Caco-2 (cell line): Measurements from ENCODE around the gene OR6M1. TPM values are rescaled to one million over a fixed set of nuclear protein-coding genes. Genes with fewer than 3 reads are reported as not detected.

Experiments
- BruUV-seq: library from RNA; stranded (reverse); fragments of 400-500 nt; replicated peaks from 2 replicates; lab custom pipeline; 2021; lab: Mats Ljungman, UMichigan
- CTCF ChIA-PET: fragments of 300-600 bp; sonication (Branson Sonifier 250); formaldehyde crosslinking; loops from one replicate; lab custom pipeline; 2022; ENCODE audit warnings: antibody characterized with exemption; lab: Charles Lee
- POLR2A ChIA-PET: fragments of 300-600 bp; sonication (Branson Sonifier 250); formaldehyde crosslinking; loops from one replicate; lab custom pipeline; 2022; ENCODE audit warnings: antibody characterized with exemption; lab: Charles Lee
- DNase-seq, 2 experiments: peaks; one replicate each; pipeline versions ENCODE4 v3.0.0 to v3.0.0-alpha.2; 2020 to 2022
- H3K27me3 ChIP-seq: replicated peaks from 2 replicates; pipeline ENCODE4 v1.6.0; 2011; ENCODE audit warnings: low read length; ENCODE audit not compliant: control insufficient read depth, insufficient read depth
- H3K36me3 ChIP-seq: 2 replicates; pipeline ENCODE4 v1.5.1; 2011; ENCODE audit warnings: low read length; ENCODE audit not compliant: control insufficient read depth, insufficient read depth
- H3K4me1 ChIP-seq: fragments of 250-450 bp; sonication (Bioruptor Pico); 2 replicates; pipeline ENCODE4 v1.5.1; 2020; ENCODE audit warnings: mild to moderate bottlenecking
- H3K4me3 ChIP-seq: 2 replicates; pipeline ENCODE4 v1.5.1; 2011; ENCODE audit warnings: low read depth, mild to moderate bottlenecking, control low read depth, low read length
- H3K9me3 ChIP-seq: fragments of 250-450 bp; sonication (Bioruptor Pico); 2 replicates; pipeline ENCODE4 v1.5.1; 2020; ENCODE audit warnings: mild to moderate bottlenecking, moderate library complexity
- H3K27ac Mint-ChIP-seq: one replicate; pipeline ENCODE4 v1.8.0; 2022; ENCODE audit warnings: mixed read lengths; ENCODE audit not compliant: unreplicated experiment
- H3K27me3 Mint-ChIP-seq: one replicate; pipeline ENCODE4 v1.8.0; 2022; ENCODE audit warnings: mixed read lengths; ENCODE audit not compliant: insufficient read depth, unreplicated experiment
- H3K36me3 Mint-ChIP-seq: one replicate; pipeline ENCODE4 v1.8.0; 2022; ENCODE audit warnings: mild to moderate bottlenecking, mixed read lengths; ENCODE audit not compliant: insufficient read depth, unreplicated experiment
- H3K4me1 Mint-ChIP-seq: one replicate; pipeline ENCODE4 v1.8.0; 2022; ENCODE audit warnings: low read depth, mixed read lengths; ENCODE audit not compliant: unreplicated experiment
- H3K4me3 Mint-ChIP-seq: one replicate; pipeline ENCODE4 v1.8.0; 2022; ENCODE audit warnings: mild to moderate bottlenecking, moderate library complexity, mixed read lengths; ENCODE audit not compliant: unreplicated experiment
- H3K9me3 Mint-ChIP-seq: one replicate; pipeline ENCODE4 v1.8.0; 2022; ENCODE audit warnings: mixed read lengths; ENCODE audit not compliant: unreplicated experiment
- CTCF ChIP-seq, 2 experiments: fragments of 200-600 bp in 1 of 2; IDR thresholded peaks; 1 replicate in 1 of 2; 2 replicates in 1 of 2; pipeline versions ENCODE4 v1.5.1 to v1.8.0; 2011 to 2022; ENCODE audit warnings: antibody characterized with exemption in 1 of 2, control low read depth in 1 of 2, inconsistent platforms in 1 of 2, low read depth in 1 of 2, low read length in 1 of 2, mild to moderate bottlenecking in 1 of 2, moderate library complexity in 1 of 2; ENCODE audit not compliant: insufficient read depth in 1 of 2, severe bottlenecking in 1 of 2, unreplicated experiment in 1 of 2
- intact Hi-C: fragments of 100-400 bp; cut with micrococcal nuclease; formaldehyde crosslinking; loops from one replicate; pipeline ENCODE4 v1.10.0; 2022; ENCODE audit not compliant: unreplicated experiment
- total RNA-seq: library from RNA; stranded (reverse); gene quantifications from 2 replicates; pipeline ENCODE4 v1.2.3, GENCODE V29; 2022

The OR6M1 gene
- total RNA-seq, 1 experiment from 2014 or later: not detected

- Histone ChIP-seq H3K4me3 (no peak overlapping the region), H3K36me3 (no peaks in the 10 kb centered on the region), H3K9me3 (peaks cover 5% of the 10 kb centered on the region; the same call in 1 of the 2 replicates), H3K4me1 (no peaks in the 10 kb centered on the region), H3K27me3 (no peaks in the 10 kb centered on the region)
- Mint-ChIP-seq H3K4me1 (no peaks in the 10 kb centered on the region), H3K27me3 (peaks cover 14% of the 10 kb centered on the region), H3K9me3 (peaks cover 9% of the 10 kb centered on the region), H3K36me3 (no peaks in the 10 kb centered on the region), H3K4me3 (no peak overlapping the region), H3K27ac (no peak overlapping the region)
- intact Hi-C loops: no loop called here
- BruUV-seq: no TSS peak
- CTCF ChIA-PET: no interaction called here
- POLR2A ChIA-PET: no interaction called here
- no peak for TF ChIP-seq CTCF (IDR thresholded peaks at IDR 0.05; ENCODE audit: insufficient read depth in 1 of 2, low read depth in 1 of 2, low read length in 1 of 2, severe bottlenecking in 1 of 2, unreplicated experiment in 1 of 2)
- DNase-seq: no peak
Observed at GRCh38 chr11:123851110-123851509, 45.0 kb upstream of the OR6M1 start.

- no peak overlapping the region for H3K27ac Mint-ChIP-seq
- ChIA-PET CTCF (no interaction called here), POLR2A (no interaction called here)
- Histone ChIP-seq H3K4me3 (no peak overlapping the region), H3K27me3 (no peaks in the 10 kb centered on the region), H3K36me3 (no peaks in the 10 kb centered on the region), H3K9me3 (no peaks in the 10 kb centered on the region), H3K4me1 (peaks cover 7% of the 10 kb centered on the region; the same call in 1 of the 2 replicates)
- no peaks in the 10 kb centered on the region for H3K9me3 Mint-ChIP-seq
- H3K27me3 Mint-ChIP-seq: peaks cover 24% of the 10 kb centered on the region
- H3K4me1 Mint-ChIP-seq: peaks cover 6% of the 10 kb centered on the region
- no TSS peak for BruUV-seq
- intact Hi-C loops: no loop called here
- no peak for TF ChIP-seq CTCF (IDR thresholded peaks at IDR 0.05; ENCODE audit: insufficient read depth in 1 of 2, low read depth in 1 of 2, low read length in 1 of 2, severe bottlenecking in 1 of 2, unreplicated experiment in 1 of 2)
- no peaks in the 10 kb centered on the region for H3K36me3 Mint-ChIP-seq
- no peak overlapping the region for H3K4me3 Mint-ChIP-seq
- no peak for DNase-seq
Observed at GRCh38 chr11:123841174-123841573, 35.0 kb upstream of the OR6M1 start.

GRCh38 chr11:123839131-123839530 is 33.0 kb upstream of the OR6M1 start:
- ChIA-PET POLR2A (no interaction called here), CTCF (no interaction called here)
- Histone ChIP-seq H3K27me3 (no peaks in the 10 kb centered on the region), H3K4me3 (no peak overlapping the region), H3K4me1 (peaks cover 7% of the 10 kb centered on the region; the same call in 1 of the 2 replicates), H3K9me3 (no peaks in the 10 kb centered on the region), H3K36me3 (no peaks in the 10 kb centered on the region)
- H3K9me3 Mint-ChIP-seq: no peaks in the 10 kb centered on the region
- no TSS peak for BruUV-seq
- no peak overlapping the region for H3K4me3 Mint-ChIP-seq
- intact Hi-C loops: no loop called here
- DNase-seq: no peak
- H3K27me3 Mint-ChIP-seq: peaks cover 15% of the 10 kb centered on the region
- H3K4me1 Mint-ChIP-seq: peaks cover 6% of the 10 kb centered on the region
- TF ChIP-seq CTCF (IDR thresholded peaks at IDR 0.05; ENCODE audit: insufficient read depth in 1 of 2, low read depth in 1 of 2, low read length in 1 of 2, severe bottlenecking in 1 of 2, unreplicated experiment in 1 of 2): no peak
- H3K27ac Mint-ChIP-seq: no peak overlapping the region
- H3K36me3 Mint-ChIP-seq: no peaks in the 10 kb centered on the region
